ENCODE measurements around the gene PIGR. TPM values are rescaled to one million over a fixed set of nuclear protein-coding genes. Genes with fewer than 3 reads are reported as not detected.

Gene PIGR
- polyA plus RNA-seq, 1 experiment, result not detected

DNA sequence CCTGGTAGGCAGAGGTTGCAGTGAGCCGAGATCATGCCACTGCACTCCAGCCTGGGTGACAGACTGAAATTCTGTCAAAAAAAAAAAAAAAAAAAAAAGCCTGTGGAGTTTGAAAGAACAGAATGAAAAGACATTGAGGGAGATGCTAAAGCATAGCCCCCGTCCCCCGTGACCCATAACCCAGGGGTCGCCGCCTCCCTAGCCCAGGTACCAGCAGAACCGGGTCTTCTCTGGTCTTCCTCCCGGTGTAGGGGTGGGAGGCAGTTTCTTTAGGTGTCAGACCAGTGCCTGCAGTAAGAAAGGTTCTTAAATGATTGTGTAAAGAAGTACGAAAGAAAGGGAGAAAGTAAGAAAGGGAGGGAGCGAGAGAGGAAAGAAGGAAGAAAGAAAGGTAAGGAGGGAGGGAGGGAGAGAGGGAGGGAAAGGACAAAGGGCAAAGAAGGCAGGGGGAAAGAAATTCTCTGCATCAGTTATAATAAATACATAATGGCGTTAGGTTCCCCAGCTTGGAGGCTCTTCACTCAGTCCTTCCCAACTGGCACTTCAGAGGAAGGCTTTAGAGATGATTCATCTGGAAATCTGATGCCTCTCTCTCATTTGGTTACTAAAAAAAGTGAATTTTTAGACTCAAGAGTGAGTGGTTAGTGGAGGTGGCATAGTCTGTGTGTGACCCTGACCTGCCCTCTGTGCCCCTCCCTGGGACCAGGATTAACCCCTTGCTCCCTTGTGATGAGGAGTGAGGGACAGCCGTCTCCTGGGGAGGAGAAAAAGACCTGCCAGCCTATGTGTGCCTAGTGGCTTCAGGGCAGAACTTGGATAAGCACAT, 48.0 kb downstream of the PIGR start:
- H3K9me3 ChIP-seq (ENCODE audit: control insufficient read depth, insufficient read depth, low read length), result no peaks in the 10 kb centered on the region
- no peaks in the 10 kb centered on the region for H3K27me3 ChIP-seq (ENCODE audit: control insufficient read depth, insufficient read depth, low read length)
- ChIA-PET POLR2A (interaction anchor here (0.7 kb wide), 1 partner anchor 60 kb away, joined by 5 read pairs; no protein-coding TSS in a partner anchor), CTCF (interaction anchor here (1.0 to 1.8 kb wide), 2 partner anchors 164 to 286 kb away, joined by 3 to 11 read pairs; partner anchors contain the start of gene EIF2D)
- H3K27ac ChIP-seq (ENCODE audit: low read depth, low read length), result peak overlapping the region; percentile 43
- TF ChIP-seq, protein P1, sequence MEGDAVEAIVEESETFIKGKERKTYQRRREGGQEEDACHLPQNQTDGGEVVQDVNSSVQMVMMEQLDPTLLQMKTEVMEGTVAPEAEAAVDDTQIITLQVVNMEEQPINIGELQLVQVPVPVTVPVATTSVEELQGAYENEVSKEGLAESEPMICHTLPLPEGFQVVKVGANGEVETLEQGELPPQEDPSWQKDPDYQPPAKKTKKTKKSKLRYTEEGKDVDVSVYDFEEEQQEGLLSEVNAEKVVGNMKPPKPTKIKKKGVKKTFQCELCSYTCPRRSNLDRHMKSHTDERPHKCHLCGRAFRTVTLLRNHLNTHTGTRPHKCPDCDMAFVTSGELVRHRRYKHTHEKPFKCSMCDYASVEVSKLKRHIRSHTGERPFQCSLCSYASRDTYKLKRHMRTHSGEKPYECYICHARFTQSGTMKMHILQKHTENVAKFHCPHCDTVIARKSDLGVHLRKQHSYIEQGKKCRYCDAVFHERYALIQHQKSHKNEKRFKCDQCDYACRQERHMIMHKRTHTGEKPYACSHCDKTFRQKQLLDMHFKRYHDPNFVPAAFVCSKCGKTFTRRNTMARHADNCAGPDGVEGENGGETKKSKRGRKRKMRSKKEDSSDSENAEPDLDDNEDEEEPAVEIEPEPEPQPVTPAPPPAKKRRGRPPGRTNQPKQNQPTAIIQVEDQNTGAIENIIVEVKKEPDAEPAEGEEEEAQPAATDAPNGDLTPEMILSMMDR (IDR thresholded peaks at IDR 0.05; ENCODE audit: low read depth, low read length), result no peak
- H3K4me3 ChIP-seq (ENCODE audit: low read depth, low read length), result no peak overlapping the region
- DNase-seq (ENCODE audit: low read depth, low spot score), result no peak

DNA sequence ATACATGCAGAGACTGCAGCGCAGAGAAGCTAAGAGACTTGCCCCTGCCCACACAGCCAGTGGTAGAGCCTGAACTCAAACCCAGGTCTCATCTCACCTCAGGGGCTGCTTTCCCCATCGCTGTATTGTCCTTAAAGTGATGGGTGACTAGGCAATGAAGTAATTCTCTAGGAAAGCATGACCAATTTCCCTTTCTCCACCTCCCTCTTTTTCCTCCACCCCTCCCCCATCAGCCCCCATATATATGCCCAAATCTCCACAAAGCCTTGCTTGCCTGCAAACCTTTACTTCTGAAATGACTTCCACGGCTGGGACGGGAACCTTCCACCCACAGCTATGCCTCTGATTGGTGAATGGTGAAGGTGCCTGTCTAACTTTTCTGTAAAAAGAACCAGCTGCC, 49.1 kb downstream of the PIGR start, which contains the start of gene IL24:
Gene IL24 (plus strand): TSS at position 269 of the 400 bp plus-strand sequence. CDS start 390 bp downstream, outside the sequence.
- Histone ChIP-seq H3K9me3 (ENCODE audit: control insufficient read depth, insufficient read depth, low read length) (no peaks in the 10 kb centered on the region), H3K27ac (ENCODE audit: low read depth, low read length) (peak within 1 kb of the TSS; percentile 53), H3K4me3 (ENCODE audit: low read depth, low read length) (no peak within 1 kb of the TSS), H3K27me3 (ENCODE audit: control insufficient read depth, insufficient read depth, low read length) (no peaks in the 10 kb centered on the region)
- POLR2A ChIA-PET, result no interaction called here
- CTCF ChIA-PET, result interaction anchor here (0.6 to 1.8 kb wide), 4 partner anchors 12 to 285 kb away, joined by 3 to 11 read pairs (median 3); partner anchors contain the start of gene EIF2D
- TF ChIP-seq, protein P1 (IDR thresholded peaks at IDR 0.05; ENCODE audit: low read depth, low read length), result no peak
- DNase-seq (ENCODE audit: low read depth, low spot score), result no peak

DNA sequence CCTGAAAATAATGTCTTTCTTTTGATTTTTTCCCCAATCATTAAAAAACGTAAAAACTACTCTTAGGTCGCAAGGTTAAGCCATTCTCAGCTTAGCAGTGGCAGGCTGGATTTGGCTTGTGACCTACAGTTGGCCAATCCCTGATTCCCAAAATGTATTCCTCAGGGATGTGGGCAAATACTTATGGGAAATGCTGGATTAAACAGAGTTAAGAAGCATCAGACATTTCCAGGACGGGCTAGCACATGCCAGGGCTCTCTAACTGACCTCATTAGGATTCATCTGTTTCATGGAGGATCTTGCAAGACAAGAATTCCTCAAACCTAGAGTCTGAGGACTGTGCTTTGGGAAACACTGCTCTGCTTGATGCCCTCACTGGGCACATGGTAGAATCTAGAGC, 50.0 kb downstream of the PIGR start:
- no peak for DNase-seq (ENCODE audit: low read depth, low spot score)
- TF ChIP-seq, protein P1 (IDR thresholded peaks at IDR 0.05; ENCODE audit: low read depth, low read length), result no peak
- Histone ChIP-seq H3K27ac (ENCODE audit: low read depth, low read length) (peak overlapping the region; percentile 53), H3K9me3 (ENCODE audit: control insufficient read depth, insufficient read depth, low read length) (no peaks in the 10 kb centered on the region), H3K27me3 (ENCODE audit: control insufficient read depth, insufficient read depth, low read length) (no peaks in the 10 kb centered on the region), H3K4me3 (ENCODE audit: low read depth, low read length) (no peak overlapping the region)
- ChIA-PET CTCF (interaction anchor here (0.6 to 3.1 kb wide), 5 partner anchors 13 to 169 kb away, joined by 3 to 12 read pairs (median 3); partner anchors contain the start of gene IL20), POLR2A (interaction anchor here (0.8 kb wide), 1 partner anchor 12 kb away, joined by 5 read pairs; no protein-coding TSS in a partner anchor)

DNA sequence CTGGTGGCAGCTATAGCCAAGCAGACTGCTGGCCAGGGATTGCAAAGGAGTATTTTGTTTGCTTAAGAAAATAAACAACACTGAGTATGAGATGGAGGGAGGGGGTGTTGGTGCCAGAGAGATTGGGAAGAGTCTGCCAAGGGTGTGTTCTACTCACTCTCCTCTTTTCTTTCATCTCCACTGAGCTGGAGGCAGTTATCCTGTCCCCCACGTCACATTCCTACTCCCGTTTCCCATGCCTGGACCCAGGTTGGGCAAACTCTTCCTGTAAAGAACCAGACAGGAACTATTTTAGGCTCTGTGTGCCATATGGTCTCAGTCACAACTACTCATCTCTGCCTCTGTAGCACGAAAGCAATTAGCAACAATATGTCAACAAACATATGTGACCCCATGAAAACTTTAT, 50.4 kb downstream of the PIGR start:
- DNase-seq (ENCODE audit: low read depth, low spot score), result no peak
- H3K9me3 ChIP-seq (ENCODE audit: control insufficient read depth, insufficient read depth, low read length), result no peaks in the 10 kb centered on the region
- POLR2A ChIA-PET, result interaction anchor here (0.8 kb wide), 1 partner anchor 12 kb away, joined by 5 read pairs; no protein-coding TSS in a partner anchor
- peak overlapping the region; percentile 23 for H3K27ac ChIP-seq (ENCODE audit: low read depth, low read length)
- CTCF ChIA-PET, result interaction anchor here (0.8 to 3.1 kb wide), 4 partner anchors 17 to 161 kb away, joined by 3 to 12 read pairs (median 5); partner anchors contain the start of gene IL20
- no peak overlapping the region for H3K4me3 ChIP-seq (ENCODE audit: low read depth, low read length)
- TF ChIP-seq, protein P1 (IDR thresholded peaks at IDR 0.05; ENCODE audit: low read depth, low read length), result no peak
- no peaks in the 10 kb centered on the region for H3K27me3 ChIP-seq (ENCODE audit: control insufficient read depth, insufficient read depth, low read length)
